Activated T-cell treated with anti-CD3 and anti-CD28 coated beads for 4 hours (primary cell): ENCODE results near the gene PUSL1.

Experiments
- DNase-seq: peaks from one replicate; pipeline ENCODE4 v3.0.0-alpha.2; 2020

The PUSL1 gene

DNA sequence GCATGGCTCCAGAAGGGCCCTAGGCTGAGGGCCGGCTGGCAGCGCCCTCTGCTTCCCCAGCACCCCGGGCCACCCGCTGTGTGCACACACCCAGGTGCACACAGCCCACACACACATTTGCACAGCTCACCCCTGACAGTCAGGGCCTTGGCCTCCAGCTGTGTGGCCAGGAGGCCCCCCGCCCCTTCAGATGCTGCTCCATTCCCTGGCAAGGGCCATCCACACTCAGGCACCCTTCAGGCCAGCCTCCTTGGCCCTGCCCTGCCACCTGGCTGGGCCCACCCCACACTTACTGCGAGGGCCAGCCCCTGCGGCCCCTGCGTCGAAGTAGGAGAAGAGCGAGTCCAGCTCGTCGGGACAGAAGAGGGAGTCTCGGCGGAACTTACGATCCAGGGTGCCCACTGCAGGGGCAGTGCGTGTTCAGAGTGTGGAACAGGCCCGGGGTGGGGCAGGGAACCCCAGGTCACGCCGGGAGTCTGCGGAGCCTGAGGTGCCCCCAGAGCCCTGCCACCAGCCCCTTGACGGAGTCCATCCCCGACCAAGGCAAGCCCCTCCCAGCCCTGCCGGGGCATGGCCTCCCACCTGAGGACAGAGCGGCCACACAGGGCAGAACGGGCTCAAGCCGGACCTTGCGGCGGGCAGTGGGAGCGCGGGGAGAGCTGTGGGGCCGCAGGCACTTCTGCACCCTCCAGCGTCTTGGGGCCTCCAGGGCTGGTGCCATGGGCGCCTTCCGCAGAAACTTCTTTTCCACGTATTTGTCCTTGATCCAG, 13.1 kb upstream of the PUSL1 start:
- no peak for DNase-seq

DNA sequence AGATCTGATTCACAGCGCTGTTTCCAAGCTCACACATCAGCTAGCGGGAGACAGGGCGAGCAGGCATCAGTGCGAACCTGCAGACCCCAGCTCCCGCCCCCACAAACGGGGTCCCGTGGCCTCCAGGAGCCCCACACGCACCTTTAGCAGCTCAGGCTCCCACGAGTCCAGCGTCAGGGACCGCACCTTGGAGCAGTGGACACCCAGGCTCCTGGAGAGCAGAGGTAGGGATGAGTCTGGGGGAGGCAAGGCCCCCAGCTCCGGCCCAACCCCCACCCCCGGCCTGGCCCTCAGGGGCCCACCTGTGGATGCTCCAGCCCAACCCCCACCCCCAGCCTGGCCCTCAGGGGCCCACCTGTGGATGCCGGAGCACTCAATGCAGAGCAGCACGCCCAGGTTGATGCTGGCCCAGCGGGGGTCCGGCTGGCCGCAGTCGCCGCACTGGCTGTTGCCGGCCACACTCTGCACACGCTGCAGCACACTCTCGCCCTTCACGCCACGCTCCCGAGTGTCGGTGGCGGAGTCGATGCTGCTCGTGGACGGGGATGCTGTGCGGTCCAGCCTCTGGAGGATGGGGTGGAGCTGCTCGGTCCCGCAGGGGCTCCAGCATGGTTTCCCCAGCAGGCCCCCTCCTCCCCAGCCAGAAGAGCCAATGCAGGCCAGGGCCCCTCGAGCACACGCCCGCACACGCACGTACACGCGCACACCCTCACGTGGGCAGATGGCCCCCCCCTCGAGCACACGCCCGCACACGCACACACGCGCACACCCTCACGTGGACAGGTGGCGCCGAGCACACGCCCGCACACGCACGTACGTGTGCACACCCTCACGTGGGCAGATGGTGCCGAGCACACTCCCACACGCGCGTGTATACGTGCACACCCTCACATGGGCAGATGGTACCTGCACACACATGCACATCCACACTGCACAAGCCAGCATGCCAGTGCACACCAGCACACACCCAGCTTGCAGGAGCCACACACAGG, 12.0 kb upstream of the PUSL1 start:
- DNase-seq, result no peak

DNA sequence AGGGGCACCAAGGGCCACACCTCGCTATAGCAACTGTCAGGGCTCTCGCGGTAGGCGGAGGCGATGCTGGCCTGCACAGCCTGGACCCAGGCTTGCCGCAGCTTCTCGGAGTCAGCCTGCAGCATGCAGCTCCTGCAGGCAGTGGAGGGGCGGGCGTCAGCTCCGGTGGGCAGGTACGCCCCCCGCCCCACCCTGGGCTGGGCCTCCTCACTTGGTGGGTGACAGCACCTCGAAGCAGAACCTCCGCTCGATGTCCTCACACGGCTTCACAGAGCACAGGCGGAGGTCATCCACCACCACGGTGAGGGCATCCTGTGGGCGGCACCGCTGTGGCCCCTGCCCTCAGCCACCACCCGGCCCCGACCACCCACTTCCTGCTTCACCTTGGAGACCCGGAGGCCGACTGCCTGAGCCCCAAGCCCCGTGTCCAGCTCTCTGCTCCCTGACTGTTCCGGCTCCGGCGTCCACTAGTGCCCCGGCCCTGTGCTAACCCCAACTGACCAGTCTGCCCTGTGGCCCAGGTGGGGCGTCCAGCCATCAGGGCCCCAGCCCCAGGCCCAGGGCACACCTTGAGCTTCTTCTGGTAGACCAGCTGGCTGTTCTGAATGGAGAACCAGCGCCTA, 10.5 kb upstream of the PUSL1 start:
- no peak for DNase-seq

DNA sequence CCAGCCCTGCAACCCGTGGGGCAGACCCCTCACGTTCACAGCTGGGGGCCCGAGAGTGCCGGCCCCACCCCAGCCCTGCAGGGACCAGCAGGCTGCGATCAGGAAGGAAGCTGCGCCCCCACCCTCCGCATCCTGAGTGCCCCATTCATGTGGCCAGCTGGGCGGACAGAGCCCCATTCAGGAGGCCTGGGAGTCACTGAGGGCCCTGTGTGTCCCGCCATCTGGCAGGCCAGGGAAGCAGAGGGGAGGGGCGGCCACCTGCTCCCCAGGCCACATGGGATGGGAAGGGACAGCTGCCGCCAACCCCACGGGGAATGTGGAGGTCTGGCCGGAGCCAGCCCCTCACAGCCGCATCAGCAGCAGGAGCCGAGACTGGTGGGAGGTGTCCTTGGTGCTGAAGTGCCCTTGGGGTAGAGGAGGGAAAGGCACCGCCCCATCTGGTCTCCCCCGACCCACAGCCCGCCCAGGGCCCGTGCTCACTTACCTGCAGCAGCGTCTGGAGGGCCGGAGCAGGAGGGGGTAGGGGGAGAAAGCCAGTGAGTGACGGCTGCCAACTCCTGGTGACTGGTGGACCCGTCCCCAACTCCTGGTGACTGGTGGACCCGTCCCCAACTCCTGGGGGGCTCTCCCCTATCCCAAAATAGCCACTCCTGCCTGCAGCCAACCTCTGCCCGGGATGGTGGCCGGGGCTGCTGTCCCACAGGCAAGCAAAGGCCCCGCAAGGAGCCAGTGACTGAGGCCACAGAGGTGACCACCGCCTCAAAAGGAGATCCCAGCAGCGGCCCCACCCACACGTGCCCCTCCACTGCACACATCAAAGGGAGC, 9.3 kb upstream of the PUSL1 start:
- no peak for DNase-seq

DNA sequence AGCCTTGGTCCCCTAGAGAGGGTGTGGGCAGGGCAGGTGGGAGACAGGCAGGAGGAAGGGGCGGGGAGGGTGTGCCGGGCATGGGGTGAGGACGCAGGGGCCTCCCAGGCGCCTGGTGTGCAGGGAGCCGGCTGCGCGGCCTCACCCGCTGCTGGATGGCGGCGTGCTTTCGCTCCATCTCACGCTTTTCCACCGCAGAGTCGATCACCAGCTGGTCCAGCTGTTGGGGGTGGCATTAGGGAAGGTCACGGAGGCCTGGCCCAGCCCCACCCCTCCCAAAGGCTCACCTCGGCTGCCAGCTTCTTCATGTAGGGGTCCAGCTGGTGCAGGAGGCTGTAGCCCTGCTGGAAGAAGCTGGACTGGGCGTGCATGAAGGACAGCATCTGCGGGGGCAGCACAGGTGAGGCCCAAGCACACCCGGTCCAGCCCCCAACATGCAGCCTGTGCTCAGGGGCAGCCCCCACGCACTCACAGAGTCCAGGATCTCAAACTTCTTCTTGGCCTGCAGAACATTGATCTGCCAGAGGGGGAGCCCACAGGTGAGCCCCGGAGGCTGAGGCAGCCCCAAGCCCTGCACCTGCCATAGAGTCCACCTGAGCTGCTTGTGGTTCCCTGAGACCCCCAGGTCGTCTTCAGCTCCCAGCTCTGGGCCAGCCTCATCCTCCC, 8.6 kb upstream of the PUSL1 start:
- no peak for DNase-seq

DNA sequence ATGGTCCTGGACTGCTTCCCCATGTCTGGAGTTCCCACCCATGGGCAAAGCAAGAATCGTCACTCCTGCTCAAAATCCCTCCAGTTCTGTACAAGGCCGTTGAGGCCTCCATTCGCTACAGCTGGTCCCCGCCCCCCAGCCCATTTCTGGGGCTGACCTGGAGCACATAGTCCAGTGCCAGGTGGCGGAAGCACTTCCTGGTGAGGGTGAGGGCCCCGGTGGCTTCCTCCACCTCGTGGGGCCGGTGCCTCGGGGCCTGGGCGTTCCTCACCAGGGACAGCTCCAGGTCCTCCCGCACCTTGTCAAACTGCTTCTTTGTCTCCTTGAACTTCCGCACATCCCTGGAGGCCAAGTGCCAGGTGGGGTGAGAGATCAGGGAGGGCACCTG, 8.1 kb upstream of the PUSL1 start:
- no peak for DNase-seq

DNA sequence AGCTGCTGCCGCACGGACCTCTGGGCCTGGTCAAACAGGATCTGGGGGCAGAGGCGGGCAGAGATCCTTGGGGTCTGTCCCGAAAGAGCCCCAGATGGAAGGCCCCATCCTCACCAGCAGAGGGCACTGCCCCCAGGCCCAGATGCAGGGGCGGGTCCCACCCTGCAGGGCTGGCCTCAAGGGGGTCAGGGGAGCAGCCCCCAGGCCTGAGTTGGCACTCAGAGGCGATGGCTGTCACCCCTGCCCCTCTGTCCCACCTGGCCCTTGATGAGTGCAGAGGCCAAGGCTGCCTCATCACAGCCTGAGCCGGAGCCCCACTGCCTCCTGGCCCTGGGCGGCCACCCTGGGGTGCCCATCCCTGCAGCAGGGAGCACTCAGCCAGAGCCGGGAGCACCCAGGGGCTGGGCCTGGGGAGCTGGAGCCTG, 6.4 kb upstream of the PUSL1 start:
- DNase-seq, result no peak

DNA sequence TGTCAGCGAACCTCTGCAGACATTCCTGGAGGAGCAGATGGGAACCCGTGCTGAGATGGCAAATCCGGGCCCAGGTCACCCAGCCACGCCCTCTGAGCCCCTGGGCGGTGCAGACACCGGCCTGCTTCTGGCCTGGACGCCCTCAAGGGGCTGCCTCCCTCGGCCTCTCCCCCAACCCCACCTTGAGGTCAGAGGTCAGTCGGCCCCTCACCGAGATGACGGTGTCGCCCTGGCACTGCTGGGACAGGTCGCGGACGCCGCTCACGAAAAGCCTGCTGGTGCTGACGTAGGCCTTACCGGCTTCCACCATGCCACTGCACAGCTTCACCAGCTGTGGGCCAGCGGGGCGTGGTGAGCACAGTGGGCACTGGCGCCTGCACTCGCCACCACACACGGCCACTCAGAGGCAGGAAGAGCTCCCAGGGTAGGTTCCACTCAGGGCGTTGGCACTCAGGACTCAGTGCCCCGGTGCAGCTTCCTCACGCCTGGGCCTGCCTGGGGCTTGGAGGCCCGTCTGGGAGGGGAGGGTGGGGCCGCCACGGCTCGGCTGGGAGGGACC, 5.4 kb upstream of the PUSL1 start:
- DNase-seq, result no peak

DNA sequence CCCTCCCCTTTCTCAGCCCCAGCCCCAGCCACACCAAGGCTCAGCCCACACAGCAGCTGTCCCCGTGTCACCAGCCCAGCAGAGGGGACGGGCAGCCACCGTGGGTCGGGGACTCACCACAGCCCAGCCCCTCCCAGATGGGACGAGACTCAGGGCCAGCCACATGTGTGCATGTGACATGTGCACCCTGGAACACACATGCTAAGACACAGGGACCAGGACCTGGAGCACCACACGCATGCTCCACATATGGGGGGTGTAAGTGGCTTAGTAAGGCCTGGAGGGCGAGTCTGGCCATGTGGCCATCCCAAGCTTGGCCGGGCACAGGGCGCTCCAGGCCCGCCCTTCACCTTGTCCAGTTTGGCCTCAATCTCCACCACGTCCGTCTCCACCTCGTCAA, 4.7 kb upstream of the PUSL1 start:
- DNase-seq, result no peak

DNA sequence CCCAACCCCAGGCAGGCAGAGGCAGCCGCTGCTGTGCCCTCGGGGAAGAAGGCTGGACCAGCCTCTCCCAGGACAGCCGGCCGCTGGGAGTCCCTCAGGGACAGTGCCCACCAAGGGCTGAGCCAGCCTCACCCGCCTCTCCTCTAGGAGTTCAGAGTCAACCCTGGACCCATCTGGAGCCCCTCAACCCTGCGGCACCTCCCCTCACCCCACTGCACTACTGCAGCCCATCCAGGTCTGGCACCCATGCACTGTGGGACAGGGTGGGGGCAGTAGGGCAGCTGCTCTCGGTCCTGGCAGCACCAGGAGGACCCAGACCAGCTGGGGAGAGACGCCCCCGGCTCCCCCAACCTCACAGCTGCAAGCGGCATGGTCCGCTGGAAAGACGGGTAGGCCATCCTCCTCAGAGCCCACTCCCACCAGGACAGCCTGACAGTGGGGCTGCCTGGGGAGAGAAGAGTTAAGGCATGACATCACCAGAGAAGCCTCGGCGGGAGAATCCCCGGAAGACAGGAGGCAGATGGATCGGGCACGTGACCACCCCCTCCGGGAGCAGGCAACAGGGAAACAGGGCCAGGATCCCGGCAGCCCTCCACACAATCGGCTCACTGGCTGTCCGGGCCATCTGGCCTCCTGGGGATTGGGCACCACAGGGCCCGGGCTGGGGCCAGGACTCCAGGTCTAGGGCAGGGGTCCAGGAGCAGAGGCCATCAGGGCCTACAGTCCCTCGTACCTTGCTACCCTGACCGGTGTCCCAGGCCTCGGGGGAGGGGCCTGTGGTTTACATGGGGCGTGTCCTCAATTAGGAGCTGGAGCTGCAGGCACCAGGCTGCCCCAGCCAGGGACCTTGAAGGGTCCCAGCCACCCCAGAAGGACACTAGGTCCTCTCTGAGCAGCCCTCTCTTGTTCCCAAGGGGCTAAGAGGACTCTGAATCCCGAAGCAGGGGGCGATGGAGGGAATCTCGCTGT, 3.8 kb upstream of the PUSL1 start:
- no peak for DNase-seq

DNA sequence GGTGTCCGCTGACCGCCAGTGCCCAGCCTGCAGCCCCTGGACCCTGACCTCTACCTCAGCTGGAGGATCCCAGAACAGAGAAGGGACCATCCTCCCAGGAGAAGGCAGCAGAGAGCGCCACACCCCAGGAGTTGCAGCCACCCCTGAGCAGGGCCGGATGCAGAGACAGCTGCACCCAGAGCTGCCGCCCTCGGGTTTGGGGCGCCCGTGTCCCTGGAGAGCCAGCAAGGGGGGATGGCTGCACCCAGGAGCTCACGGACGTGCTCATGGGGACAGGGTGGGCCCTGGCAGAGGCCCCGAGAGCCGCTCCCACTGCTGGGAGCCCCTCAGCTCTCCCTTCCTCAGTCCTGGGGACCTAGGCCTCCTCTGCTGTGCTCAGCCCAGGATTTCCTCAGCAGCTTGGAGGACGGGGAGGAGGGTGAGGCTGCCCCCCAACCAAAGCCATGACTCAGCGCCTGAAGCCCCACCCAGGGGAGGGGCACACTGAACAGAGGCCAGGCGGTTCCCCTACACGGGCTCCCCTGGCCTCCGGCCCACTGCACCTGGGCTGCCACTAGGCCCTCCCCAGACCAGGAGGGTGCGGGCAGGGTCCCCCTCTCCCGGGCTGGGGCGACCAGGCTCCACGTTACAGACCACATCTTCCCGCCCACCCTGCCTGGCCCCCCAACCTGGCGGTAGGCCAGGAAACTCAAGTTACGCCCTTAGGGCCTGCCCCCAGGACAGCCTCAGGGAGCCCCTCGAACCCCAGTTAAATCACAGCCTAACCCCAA, 2.9 kb upstream of the PUSL1 start:
- DNase-seq, result peak; percentile 80

DNA sequence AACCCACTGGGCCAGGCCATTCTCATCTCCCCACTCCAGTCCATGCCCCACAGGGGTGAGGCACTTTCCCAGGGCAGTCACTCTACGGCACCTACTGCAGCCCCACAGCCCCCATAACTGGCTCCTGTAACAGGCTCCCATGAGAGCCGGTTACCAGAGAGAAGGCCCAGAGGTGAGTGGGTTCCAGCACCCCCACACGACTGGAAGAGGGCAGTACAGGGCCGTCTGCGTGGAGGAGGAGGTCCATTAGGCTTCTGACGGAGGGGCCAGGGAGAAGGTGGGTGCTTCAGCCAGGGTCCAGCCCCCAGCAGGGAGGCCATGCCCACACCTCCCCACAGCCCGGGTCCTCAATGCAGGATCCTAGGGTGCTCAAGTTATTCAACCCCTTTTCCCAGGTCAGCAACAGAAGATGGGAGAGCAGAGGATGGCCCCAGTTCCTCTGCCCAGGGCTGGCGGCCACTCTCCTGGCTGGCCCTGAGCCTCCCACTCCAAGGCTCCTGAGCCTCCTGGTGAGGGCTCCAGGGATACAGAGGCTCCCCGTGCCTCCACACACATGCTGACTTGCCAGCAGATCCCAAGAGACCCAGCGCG, 2.2 kb upstream of the PUSL1 start:
- DNase-seq, result no peak

DNA sequence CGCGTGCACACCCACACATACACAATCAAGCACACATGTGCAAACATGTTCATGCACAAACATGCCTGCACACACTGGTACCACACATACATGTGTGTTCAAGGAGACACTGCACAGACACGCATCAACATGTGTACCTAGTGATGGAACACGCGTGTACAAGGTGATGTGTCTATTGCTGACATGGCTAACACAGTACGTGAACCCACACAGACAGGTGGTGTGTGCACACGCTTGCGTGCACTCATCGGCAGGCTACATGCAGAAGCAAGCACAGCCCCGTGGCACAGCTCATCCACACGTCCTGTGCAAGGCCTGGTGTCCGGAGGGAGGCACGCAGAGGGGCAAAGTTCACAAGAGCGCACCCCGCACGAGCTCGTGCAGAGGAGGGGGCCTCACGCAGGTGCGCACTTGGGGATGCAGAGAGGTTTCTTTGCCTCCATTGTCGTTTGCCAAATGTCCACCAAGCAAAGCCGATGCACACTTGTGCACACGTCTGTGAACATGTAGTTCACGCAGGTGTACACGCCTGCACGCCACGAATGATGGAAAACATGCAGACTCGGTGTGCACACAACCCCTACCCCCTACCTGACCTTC, 1.6 kb upstream of the PUSL1 start:
- no peak for DNase-seq

DNA sequence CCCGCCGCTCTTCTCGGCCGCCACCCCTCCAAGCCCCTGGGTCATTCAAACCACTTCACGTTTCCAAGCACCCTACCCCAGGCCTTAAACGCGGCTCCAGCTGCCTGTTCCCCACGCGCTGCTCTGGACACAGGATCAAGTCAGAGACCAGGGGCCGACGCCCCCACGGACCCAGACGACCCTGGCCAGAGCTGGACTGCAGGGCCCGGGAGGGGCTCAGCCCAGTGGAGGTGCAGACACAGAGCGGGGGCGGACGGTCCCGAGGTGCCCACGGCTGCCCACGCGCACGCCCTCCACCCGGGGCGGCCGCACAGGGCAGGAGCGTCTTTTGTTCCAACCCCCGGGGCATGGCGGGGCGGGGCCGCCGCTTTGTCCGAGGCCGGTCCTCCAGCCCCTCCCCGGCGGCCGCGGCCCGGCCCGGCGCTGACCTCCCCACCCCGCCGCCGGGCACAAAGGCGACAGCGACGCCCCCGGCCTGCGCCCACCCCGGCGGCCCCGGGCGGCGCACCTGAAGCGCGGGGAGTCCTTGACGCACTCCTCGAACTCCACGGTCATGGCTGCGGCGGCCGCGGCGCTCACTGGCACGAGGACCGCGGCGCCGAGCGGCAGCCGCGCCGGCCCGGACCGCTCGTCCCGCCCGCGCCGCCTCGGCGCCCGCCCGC, 1.0 kb upstream of the PUSL1 start:
- DNase-seq, result no peak

DNA sequence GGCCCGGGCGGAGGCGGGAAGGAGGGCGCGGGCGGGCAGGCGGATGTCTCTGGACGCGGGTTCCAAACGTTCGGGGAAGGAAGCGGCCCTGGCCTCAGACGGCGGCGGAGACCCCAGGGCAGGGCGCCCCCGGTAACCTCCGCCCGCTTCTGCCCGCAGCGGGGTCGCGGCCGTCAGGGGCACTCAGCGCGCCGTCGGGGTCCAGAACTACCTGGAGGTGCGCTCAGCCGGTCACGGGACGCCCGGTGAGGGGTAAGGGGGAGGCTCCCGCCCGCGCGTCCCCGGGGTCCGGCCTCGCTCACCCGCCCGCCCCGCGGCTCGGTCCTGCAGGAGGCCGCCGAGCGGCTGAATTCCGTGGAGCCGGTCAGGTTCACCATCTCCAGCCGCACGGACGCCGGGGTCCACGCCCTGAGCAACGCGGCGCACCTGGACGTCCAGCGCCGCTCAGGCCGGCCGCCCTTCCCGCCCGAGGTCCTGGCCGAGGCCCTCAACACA, 406 bp downstream of the PUSL1 start:
- no peak for DNase-seq

DNA sequence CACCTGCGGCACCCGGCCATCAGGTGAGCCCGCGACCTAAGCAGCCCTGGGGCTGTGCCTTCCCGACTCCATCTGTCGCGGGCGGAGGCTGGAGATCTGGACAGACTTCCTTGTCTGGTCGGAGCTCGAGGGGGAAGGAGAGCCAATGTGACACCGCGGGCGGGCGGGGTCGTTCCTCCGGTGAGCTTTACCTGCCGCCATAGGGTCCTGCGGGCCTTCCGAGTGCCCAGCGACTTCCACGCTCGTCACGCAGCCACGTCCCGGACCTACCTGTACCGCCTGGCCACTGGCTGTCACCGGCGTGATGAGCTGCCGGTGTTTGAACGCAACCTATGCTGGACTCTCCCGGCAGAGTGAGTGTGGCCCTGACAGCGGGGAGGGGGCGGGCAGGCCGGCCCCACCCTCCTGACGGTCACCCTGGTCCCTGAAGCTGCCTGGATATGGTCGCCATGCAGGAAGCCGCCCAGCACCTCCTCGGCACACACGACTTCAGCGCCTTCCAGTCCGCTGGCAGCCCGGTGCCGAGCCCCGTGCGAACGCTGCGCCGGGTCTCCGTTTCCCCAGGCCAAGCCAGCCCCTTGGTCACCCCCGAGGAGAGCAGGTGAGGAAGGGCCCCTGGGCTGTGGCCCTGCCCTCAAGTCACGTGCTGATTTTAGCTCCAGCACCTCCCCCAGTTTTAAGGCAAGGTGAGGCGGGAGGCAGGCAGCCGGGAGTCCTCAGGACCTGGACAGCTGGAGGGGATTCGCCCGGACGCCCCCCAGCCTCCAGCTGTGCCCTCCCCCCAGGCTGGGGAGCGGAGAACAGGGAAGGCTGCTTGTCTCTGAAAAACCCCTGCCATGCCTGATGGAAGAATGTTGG, 1.1 kb downstream of the PUSL1 start:
- DNase-seq, result no peak

DNA sequence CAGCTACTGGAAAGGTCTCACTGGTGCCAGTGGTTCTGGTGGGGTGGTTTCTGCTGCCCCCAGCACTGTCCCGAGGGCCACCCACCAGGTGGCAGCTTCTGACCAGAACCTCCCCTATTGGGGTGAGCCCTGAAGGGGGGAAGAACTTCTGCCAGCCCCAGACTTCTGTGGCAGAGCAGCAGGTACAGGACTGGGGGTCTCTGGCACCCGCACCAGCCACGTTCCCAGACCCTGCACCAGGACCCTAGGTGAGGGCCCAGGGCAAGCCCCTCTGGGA, 1.6 kb downstream of the PUSL1 start:
- no peak for DNase-seq
